GM12864 (cell line): ENCODE results near the gene SUN5.
"Not testable (repeated sequence)": the region's sequence is repeated elsewhere in the genome, so short reads cannot be mapped to it uniquely, and the experiment has no call there.

Experiments used
- DNase-seq: peaks from one replicate; pipeline ENCODE4 v3.0.0-alpha.2; 2011; ENCODE audit warnings: low read depth
- H3K4me3 ChIP-seq: 2 replicates; pipeline ENCODE4 v1.5.1; 2011; ENCODE audit warnings: mild to moderate bottlenecking, low read depth, low read length, control low read depth
- TF ChIP-seq, protein P1 (sequence below): IDR thresholded peaks from 2 replicates; pipeline ENCODE4 v1.5.1; 2011; ENCODE audit warnings: low read depth, mild to moderate bottlenecking, moderate library complexity, low read length, control low read depth, inconsistent platforms; ENCODE audit errors: missing control alignments

SUN5 gene

DNA sequence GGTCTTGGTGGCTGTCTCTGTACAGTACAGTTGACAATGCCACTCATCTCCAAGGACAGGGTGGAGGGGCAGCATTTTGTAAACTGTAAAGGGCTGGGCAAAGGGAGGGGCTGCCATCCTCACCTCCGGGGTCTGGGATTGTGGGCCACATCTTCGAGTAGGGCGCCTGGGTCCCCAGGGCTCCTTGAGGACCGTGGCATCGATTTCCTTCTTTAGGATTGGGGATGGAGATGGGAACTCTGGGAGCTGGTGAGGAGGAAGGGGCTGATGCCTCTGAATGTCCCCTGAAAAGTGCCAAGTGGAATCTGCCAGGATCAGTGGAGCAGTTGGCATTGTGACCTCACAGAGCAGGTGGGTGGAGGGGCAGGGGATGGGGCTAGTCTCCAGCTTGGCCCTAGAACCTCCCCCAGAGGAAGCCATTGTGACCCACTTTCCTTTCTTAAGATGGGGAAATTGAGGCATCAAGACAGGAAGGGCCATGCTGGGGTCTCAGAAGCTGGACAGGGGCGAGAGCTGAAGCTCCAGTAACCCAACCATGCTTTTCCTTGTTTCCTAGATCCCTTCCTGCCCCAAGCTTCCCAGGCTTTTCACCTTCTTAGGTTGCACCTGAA is at the start of gene SUN5:
Gene SUN5, minus strand, starts transcription at position 293 of the 611 bp plus-strand sequence. Its CDS starts 93 bp downstream, at position 200.
- TF ChIP-seq, protein P1, sequence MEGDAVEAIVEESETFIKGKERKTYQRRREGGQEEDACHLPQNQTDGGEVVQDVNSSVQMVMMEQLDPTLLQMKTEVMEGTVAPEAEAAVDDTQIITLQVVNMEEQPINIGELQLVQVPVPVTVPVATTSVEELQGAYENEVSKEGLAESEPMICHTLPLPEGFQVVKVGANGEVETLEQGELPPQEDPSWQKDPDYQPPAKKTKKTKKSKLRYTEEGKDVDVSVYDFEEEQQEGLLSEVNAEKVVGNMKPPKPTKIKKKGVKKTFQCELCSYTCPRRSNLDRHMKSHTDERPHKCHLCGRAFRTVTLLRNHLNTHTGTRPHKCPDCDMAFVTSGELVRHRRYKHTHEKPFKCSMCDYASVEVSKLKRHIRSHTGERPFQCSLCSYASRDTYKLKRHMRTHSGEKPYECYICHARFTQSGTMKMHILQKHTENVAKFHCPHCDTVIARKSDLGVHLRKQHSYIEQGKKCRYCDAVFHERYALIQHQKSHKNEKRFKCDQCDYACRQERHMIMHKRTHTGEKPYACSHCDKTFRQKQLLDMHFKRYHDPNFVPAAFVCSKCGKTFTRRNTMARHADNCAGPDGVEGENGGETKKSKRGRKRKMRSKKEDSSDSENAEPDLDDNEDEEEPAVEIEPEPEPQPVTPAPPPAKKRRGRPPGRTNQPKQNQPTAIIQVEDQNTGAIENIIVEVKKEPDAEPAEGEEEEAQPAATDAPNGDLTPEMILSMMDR = no peak
- H3K4me3 ChIP-seq = no peak within 1 kb of the TSS

GRCh38 chr20:33053291-33054106 is 49.3 kb upstream of the SUN5 start, which contains the start of gene BPIFB3:
Gene BPIFB3 (plus strand): TSS chr20:33053903. CDS start chr20:33055436, 1,533 bp downstream.
- TF ChIP-seq, protein P1 = no peak
- no peak for DNase-seq
- no peak within 1 kb of the TSS for H3K4me3 ChIP-seq

More for the DNA sequence above, at the start of gene SUN5:
- no peak for DNase-seq

- TF ChIP-seq, protein P1 = no peak
- DNase-seq = no peak
- no peak overlapping the region for H3K4me3 ChIP-seq
Measured at GRCh38 chr20:33051333-33051732, 47.1 kb upstream of the SUN5 start.

DNA sequence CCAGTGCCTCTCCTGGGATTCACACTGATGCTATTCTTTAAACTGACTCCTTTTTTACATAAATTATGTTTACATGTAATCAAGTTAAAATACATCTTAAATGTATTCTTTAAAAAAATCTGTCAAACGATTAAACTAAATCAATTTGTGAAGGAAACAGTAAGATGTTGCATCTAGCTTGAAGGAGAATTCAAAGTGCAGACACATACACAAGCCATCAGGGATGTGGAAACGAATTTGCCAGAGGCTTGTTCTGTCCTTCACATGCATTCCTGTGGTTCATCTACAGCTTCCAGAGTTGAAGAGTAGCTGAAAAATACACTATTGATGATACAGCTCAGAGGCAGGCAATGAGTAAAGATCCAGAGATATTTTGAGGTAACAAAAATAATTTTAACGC is 42.2 kb upstream of the SUN5 start:
- TF ChIP-seq, protein P1 = no peak
- H3K4me3 ChIP-seq = no peak overlapping the region
- DNase-seq = no peak

DNA sequence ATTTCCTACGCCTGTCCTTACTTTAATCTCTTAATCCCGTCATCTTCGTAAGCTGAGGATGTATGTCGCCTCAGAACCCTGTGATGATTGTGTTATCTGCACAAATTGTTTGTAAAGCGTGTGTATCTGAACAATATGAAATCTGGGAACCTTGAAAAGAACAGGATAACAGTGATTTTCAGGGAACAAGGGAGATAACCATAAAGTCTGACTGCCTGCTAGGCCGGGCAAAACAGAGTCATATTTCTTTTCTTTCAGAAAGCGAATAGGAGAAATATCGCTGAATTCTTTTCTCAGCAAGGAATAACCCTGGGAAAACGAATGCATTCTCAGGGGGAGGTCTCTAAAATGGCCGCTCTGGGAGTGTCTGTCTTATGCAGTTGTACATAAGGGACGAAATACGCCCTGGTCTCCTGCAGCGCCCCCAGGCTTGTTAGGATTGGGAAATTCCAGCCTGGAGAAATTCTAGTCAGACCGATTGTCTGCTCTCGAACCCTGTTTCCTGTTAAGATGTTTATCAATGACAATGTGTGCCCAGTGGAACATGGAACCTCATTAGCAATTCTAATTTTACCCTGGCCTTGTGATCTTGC is 41.0 kb upstream of the SUN5 start:
- not testable (repeated sequence) for H3K4me3 ChIP-seq

DNA sequence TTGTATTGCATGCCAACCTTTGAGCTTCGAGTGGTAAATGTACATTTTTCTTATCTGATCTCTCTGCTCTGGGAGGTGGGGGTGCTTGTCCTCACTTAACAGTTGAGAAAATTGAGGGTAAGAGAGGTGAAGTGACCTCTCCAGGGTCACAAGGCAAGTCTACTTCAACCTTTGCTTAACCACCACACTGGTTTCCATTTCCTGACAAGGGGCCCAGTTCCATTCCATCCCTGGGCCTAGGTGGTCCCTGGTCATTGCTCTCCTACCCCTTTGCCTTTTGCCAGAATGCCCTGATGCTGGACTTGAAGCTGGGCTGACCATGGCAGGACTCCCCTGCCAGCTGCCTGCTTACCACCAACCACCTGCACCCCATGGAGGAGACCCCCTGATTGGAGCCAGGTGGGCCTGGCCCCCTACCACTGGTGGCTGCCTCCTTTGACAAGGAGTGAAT is 39.5 kb upstream of the SUN5 start:
- no peak for DNase-seq
- no peak overlapping the region for H3K4me3 ChIP-seq
- TF ChIP-seq, protein P1 = no peak

More for the DNA sequence above, 41.0 kb upstream of the SUN5 start:
- DNase-seq = not testable (repeated sequence)
